Fibroblast of skin of abdomen (primary cell): ENCODE measurements around the gene OR8B4.
A peak's percentile ranks its signal among the peaks of the same experiment; 100 is the strongest.
"Not testable (repeated sequence)": the region's sequence is repeated elsewhere in the genome, so short reads cannot be mapped to it uniquely, and the experiment has no call there.

Source experiments
- DNase-seq: peaks from one replicate; pipeline ENCODE4 v3.0.0-alpha.2; 2013

The OR8B4 gene

GRCh38 chr11:124405581-124405980 is 19.1 kb downstream of the OR8B4 start:
- DNase-seq, result no peak

GRCh38 chr11:124403186-124403585 is 21.5 kb downstream of the OR8B4 start:
- not testable (repeated sequence) for DNase-seq

DNA sequence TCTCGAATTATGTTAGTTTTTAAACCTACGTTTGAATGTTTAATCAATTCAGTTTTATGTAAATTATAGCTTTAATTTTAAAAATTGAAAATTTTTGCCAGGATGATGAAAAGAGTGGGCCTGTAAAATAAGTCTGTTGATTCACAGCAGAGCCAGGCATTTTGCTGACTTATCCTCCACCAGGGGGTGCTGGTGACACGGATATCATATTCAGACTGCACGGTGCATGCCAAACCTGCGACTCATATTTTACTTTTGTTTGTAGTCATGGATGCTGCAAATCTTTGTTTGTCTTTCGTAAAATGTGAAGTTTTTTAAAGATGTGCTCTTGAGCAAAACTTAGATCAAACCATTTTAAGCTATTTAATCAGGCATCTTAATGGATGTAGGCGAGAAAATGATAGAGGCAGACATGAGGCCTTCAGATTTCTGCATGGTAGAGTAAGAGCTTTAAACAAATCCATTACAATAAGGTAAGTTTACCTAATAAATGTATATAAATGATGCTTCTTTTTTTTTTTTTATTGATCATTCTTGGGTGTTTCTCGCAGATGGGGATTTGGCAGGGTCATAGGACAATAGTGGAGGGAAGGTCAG is 22.2 kb downstream of the OR8B4 start:
- peak; percentile 77 for DNase-seq

- DNase-seq, result no peak
Measured at GRCh38 chr11:124398924-124399323, 25.7 kb downstream of the OR8B4 start, which contains the start of gene OR8B3. OR8B3 (minus strand) TSS chr11:124399024; CDS start chr11:124397351, 1,673 bp downstream.

DNA sequence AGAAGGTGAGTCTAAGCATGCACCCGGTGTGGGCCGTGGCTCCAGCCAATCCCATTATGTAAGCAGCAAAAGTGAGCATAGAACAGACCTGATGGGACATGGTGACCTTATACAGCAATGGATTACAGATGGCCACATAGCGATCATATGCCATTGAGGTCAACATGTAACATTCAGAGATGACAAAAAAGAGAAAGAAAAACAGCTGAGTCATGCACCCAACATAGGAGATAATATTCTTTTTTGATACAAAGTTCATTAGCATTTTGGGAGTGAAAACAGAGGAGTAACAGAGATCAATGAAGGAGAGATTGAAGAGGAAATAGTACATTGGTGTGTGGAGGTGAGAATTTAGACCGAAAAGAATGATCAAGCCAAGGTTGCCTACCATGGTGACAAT is 27.8 kb downstream of the OR8B4 start:
- DNase-seq, result not testable (repeated sequence)

GRCh38 chr11:124394408-124394807 is 30.3 kb downstream of the OR8B4 start:
- DNase-seq, result peak; percentile 1

GRCh38 chr11:124384399-124384798 is 40.3 kb downstream of the OR8B4 start, which contains the start of gene OR8B2:
OR8B2 (minus strand) TSS chr11:124384499; CDS start chr11:124383343, 1,156 bp downstream.
- no peak for DNase-seq

- not testable (repeated sequence) for DNase-seq
Measured at GRCh38 chr11:124382857-124383256, 41.8 kb downstream of the OR8B4 start.

GRCh38 chr11:124380585-124380984 is 44.1 kb downstream of the OR8B4 start:
- no peak for DNase-seq

GRCh38 chr11:124376280-124376679 is 48.4 kb downstream of the OR8B4 start:
- DNase-seq, result no peak
